Stromal cell of bone marrow (primary cell): ENCODE measurements around the gene CHGA.

ENCODE experiments used
- DNase-seq: peaks from one replicate; pipeline ENCODE4 v3.0.0-alpha.2; 2012; ENCODE audit warnings: low read depth

The CHGA gene

GRCh38 chr14:92945544-92945943 lies 22.6 kb downstream of the CHGA start:
- DNase-seq = no peak

DNA sequence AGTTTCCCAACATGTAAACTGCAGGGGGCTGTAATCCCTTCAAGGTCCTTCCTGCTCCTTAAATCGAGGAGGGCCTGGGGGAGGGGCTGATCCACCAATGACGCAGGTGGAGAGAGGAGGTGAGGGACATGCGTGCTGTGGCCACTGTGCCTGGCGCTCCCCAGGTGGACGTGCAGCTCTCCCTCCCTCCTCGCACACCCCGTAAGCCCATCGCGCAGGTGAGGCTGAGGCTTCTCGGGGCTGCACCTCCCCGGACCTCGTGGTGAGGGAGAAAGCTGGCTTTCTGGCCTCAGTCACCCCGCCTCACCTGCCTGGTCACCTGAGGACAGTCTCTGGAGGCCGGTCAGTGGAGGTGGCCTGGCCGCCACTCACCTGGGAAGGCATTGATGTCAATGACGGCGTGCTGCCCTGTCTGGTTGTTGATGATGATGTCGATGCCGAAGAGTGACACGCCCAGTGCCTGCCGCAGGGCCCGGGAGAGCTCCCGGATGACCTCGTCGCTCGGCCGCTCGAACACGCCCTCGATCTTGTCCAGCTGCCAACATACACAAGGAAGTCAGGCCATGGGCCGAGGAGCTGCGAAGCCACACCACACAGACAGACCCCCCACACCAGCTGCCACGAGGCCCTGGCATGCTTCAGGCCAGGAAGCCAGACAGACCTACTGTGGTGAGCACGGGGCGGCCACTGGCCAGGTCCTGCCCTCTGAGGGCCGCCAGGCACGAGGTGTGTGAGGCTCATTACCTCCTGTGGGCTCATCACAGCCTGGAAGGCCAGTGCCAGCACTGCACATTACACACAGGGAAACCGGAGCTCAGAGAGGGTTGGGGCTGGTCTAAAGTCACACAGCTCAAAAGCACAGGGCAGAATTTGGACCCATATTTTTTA lies 23.3 kb downstream of the CHGA start:
- peak; percentile 25 for DNase-seq

GRCh38 chr14:92946847-92947545 lies 24.0 kb downstream of the CHGA start:
- no peak for DNase-seq

- no peak for DNase-seq
Observed at GRCh38 chr14:92948647-92949046, 25.7 kb downstream of the CHGA start.

DNA sequence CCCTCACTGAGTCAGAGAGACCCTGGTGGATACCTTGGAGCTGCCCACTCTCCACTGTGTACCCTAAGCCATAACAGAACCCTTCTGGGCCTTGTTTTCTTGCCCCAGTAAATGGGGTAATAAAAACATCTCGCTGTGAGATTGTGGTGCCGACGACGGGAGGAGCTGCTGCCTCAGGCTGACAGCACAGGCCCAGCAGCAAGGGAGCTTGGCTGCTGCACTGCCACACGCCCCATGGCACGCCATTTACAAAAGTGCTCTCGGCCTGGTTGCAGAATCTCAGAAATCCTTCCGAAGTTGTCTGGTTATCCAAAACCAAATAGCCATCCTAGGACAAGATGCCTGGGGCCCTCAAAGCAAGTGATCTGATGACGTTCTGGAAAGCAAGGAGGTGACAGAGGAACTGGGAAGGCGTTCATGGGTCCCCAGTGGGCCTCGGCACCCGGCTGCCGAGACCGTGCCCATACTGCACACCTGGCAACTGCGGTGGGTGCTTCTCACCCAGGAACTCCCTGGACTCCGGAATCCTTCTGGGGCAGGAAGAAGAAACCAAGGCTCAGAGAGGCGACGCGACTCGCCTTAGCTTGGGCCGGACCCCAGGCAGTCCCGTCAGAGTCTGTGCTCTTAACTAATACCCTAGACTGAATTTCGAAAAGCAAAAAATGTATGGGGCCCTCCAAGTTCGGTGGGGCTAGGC lies 26.7 kb downstream of the CHGA start:
- DNase-seq = no peak

DNA sequence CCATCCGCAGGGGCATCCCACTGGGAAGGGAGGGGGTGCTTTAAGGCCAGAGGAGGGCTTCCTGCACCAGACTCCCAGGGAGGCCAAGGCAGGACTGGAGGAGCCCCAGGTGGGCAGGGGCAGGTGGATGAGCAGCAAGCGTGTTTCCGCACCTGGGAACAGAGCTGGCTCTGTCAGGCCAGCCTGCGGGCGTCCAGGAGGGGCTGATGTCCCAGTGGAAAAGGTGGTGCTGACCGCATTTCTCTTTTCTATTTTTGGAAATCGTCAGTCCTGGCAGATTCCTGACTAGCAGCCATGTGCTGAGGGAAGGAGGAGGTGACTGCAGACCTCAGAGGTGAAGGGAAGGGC lies 27.2 kb downstream of the CHGA start:
- DNase-seq = no peak

- DNase-seq = no peak
Observed at GRCh38 chr14:92950773-92951172, 27.8 kb downstream of the CHGA start.

- DNase-seq = no peak
Observed at GRCh38 chr14:92951261-92951660, 28.3 kb downstream of the CHGA start.

GRCh38 chr14:92951912-92952471 lies 29.0 kb downstream of the CHGA start:
- peak; percentile 26 for DNase-seq

DNA sequence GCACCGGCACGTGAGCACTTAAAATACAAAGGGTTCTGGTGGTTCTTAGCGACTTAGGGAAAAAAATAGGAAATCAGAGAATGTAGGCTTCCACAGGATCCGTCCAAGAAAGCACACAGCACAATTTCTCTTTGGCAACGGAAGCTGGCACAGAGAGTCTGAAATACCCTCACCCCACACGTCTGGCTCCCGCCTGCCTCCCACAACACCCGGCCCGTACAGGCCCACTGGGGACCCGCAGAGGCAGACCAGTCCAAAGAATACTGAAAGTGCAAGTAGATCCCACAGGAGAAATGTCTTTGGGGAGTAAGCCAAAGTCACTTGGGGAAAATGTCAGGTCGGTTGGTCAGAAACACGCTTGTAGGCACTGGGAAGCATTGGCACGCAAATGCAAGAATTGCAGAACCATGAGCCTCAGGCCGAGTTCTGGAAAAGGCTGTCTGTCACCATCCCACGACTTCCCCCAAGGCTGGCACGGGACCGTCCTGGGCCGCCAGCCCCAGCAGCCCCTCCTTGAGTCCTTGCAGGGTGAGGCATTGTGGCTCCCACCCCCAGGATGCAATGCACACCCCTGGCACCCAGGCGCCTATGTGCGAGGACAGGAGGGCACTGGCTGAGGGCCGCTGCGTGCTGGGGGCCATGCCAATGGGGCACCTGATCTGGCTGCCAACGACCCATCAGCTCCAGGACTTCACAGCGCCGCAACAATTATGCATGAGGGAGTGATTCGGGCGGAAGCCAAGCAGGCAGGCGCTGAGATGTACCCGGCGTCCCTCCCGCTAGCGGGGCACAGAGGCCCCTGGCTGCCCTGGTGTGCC lies 29.7 kb downstream of the CHGA start:
- no peak for DNase-seq

GRCh38 chr14:92953526-92953925 lies 30.6 kb downstream of the CHGA start:
- DNase-seq = no peak

DNA sequence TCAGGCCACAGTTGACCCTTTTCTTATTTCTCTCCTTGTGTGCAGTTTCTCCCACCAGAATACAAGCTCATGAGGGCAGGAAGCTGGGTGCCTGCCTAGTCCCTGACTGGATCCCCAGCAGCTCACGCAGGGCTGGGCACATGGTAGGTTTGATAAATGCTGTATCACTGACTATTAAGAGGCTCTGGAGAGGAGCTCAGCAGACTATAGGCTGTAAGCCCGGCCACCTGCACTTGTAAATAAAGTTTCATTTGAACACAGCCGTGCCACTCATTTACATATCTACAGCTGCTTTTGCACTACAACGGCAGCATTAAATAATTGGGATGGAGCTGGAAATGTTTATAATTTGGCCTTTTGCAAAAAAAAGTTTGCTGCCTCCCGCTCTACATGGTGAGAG lies 32.0 kb downstream of the CHGA start:
- no peak for DNase-seq

GRCh38 chr14:92955381-92955780 lies 32.4 kb downstream of the CHGA start:
- DNase-seq = no peak

DNA sequence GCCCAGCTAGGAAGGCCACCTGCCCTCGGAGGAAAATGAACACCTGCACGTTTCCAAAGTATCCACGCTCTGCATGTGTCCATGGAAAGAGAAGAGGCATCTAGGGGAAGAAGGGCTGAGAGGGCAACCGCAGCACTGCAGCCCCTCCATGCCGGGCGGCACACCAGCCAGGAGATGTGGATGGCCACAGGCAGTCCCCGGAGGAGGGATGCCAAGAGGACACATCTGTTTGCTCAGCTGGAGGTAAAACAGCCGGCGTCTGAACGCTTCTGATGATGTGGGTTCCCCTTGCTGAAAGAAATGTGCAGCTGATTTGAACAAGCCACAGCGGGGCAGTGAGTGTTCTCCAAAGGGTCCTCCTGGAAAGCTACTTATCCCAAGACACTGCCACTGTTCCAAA lies 34.0 kb downstream of the CHGA start:
- no peak for DNase-seq

GRCh38 chr14:92958373-92959188 lies 35.6 kb downstream of the CHGA start:
- no peak for DNase-seq

DNA sequence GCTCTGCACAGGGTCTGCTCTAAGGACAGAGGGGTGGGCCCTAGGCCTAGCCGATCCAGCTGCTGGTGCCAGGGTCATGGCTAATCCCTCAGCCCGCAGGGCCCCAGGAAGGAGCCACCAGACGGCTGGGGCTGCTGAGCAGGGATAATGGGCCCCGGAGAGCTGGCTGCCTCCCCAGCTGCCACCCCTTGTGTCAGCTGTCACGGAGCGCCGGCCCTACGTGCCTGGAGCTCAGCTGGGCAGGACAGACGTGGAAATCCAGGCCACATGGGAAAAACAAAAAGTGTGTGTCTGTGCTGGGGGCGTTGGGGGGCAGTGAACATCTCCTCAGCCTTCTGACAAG lies 36.2 kb downstream of the CHGA start:
- no peak for DNase-seq

GRCh38 chr14:92959761-92960680 lies 37.1 kb downstream of the CHGA start:
- no peak for DNase-seq

DNA sequence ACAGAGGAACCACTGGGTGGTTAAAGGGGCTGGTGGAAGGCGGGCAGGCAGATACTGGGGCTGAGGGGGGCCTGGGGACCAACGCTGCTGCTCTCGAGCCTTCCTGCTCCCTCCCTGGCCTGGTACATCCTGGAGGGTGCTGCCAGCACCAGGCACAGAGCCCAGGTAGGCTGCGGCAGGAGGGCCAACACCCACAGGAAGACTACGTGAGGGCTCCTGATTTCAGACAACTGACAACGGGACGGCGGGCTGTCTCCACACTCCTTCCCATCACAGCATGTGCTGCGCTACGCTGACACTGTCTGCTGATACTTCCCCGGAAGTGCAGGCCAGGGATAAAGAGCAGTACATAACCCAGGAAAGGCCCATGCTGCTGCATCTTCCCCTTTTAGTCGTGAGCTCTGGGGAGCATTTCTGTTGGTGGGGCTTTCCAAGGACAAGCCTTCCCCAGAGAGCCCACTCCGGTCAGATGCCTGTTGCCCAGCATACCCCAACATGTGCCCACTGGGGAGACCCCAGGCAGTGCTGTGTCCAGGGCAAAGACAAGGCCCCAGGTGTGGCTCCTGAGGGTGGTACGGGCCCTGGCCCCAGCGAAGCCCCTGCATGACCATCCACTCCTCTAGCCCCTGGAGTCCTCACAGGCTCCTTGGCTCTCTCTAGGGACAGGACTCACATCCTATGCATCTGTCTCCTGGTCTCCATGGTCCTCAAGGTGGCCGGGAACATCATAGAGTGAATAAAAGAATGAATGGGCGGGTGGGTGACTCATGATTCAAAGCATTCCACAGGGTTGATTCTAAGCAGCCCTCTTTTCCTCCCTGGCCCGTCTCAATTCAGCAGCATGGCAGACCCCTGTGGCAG lies 38.0 kb downstream of the CHGA start:
- DNase-seq = no peak

DNA sequence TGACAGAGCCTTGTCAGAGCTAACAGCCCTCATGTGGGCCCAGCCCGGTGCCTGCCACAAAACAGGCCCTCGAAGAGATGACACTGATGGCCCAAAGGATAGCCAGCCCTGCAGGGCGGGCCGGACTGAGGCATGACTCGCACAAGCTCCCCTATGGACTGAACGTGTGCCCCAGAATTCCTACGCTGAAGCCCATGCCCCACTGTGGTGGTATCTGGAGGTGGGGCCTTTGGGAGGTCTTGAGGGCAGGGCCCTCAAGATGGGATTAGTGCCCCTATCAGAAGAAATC lies 38.6 kb downstream of the CHGA start:
- no peak for DNase-seq
